Measurements from ENCODE around the gene SUN2. TPM values are rescaled to one million over a fixed set of nuclear protein-coding genes. Genes with fewer than 3 reads are reported as not detected.

SUN2 gene
- total and polyA plus RNA-seq, 12 donors, result 38.6 to 178 (median 97.2) TPM

DNA sequence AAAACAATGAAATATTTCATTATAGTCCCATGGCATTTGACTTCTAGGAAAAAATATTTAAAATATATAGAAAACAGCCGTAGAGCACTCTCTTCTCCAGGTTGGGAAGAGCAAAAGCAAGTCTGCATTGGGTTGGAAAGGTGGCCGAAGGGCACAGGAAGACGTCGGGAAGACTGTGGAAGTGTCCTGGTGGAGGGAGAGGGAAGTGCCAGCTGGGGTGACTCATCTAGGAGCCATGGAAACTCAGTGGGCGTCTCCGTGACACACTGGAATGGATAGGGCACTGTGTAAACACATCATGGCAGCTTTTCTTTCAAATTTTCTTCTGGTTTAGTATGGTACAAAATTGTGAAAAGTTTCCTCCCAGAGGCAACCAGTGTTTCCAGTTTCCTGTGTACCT is 37.4 kb downstream of the SUN2 start:
- no peak for DNase-seq
- no peaks in the 10 kb centered on the region for H3K27me3 ChIP-seq
- intact Hi-C loops (cut with DNase I), result loop anchor here in 1 of 10 donors (5.0 kb wide), 1 partner anchor 34 kb away; no protein-coding TSS in a partner anchor
- TF ChIP-seq, protein P1, sequence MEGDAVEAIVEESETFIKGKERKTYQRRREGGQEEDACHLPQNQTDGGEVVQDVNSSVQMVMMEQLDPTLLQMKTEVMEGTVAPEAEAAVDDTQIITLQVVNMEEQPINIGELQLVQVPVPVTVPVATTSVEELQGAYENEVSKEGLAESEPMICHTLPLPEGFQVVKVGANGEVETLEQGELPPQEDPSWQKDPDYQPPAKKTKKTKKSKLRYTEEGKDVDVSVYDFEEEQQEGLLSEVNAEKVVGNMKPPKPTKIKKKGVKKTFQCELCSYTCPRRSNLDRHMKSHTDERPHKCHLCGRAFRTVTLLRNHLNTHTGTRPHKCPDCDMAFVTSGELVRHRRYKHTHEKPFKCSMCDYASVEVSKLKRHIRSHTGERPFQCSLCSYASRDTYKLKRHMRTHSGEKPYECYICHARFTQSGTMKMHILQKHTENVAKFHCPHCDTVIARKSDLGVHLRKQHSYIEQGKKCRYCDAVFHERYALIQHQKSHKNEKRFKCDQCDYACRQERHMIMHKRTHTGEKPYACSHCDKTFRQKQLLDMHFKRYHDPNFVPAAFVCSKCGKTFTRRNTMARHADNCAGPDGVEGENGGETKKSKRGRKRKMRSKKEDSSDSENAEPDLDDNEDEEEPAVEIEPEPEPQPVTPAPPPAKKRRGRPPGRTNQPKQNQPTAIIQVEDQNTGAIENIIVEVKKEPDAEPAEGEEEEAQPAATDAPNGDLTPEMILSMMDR (IDR thresholded peaks at IDR 0.05), result peak in 8 of 9 donors; percentile 31 to 50 (median 38)
- H3K9me3 ChIP-seq, result no peaks in the 10 kb centered on the region
- H3K4me1 ChIP-seq, result peaks cover 3 to 35% (median 22%) of the 10 kb centered on the region in 9 donors
- H3K4me3 ChIP-seq, result no peak overlapping the region
- 42 to 46% methylated on average over 6 of the region's 6 CpGs for WGBS, 2 donors
- peak overlapping the region in 2 of 10 donors; percentile 5 to 8 for H3K27ac ChIP-seq
- peaks cover 0 to 87% (median 39%) of the 10 kb centered on the region in 9 donors for H3K36me3 ChIP-seq
- ATAC-seq, result peak in 6 of 8 donors; percentile 51 to 89 (median 67)

DNA sequence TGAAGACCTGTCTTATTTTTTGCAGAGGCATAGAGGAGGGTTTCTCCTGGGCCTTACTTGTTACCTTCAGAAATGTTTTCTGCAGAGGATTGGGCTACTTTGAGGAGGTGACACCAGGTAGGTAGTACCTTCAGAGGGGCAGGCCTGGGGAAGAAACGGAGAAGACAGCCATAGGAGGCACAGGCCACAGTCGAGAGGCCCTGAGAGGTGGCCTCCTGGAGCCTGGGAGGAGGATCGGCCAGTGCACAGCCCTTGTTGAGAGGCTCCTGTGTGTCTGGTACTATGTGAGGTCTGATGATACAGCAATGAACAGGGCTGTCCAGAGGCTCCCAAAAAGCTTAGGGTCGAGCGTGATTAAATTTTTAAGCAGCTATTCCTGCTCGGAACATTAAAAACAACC is 38.6 kb downstream of the SUN2 start:
- Histone ChIP-seq H3K9me3 (no peaks in the 10 kb centered on the region), H3K27ac (no peak overlapping the region), H3K36me3 (peaks cover 0 to 81% (median 29%) of the 10 kb centered on the region in 9 donors), H3K27me3 (no peaks in the 10 kb centered on the region), H3K4me1 (peaks cover 3 to 47% (median 32%) of the 10 kb centered on the region in 9 donors), H3K4me3 (no peak overlapping the region)
- intact Hi-C loops (cut with DNase I), result loop anchor here in 1 of 10 donors (5.0 kb wide), 1 partner anchor 35 kb away; no protein-coding TSS in a partner anchor
- DNase-seq, result no peak
- 83 to 93% methylated on average over 6 of the region's 6 CpGs for WGBS, 2 donors
- TF ChIP-seq, protein P1 (IDR thresholded peaks at IDR 0.05), result no peak
- ATAC-seq, result no peak

DNA sequence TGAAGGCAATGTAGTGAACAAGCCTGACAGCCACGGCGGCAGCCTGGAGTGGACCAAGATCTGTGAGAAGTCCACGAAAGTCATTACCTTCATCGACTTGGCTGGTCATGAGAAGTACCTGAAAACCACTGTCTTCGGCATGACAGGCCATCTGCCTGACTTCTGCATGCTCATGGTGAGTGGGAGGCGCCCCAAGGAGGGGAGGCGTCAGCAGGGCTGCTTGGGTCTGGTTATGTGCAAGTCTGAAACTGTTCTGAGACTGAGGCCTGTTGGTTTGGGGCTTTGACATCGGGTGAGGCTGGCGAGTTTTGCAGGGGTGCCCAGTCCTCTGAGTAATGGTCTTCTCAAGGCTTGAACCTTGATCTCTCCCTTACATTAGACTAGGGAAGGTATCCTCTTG is 39.0 kb downstream of the SUN2 start:
- WGBS, 2 donors, result 90 to 96% methylated on average over 9 of the region's 9 CpGs
- Histone ChIP-seq H3K27ac (no peak overlapping the region), H3K9me3 (no peaks in the 10 kb centered on the region), H3K4me1 (peaks cover 3 to 51% (median 36%) of the 10 kb centered on the region in 9 donors), H3K4me3 (no peak overlapping the region), H3K27me3 (no peaks in the 10 kb centered on the region), H3K36me3 (peaks cover 0 to 80% (median 25%) of the 10 kb centered on the region in 9 donors)
- ATAC-seq (no peak), DNase-seq (no peak)
- TF ChIP-seq, protein P1 (IDR thresholded peaks at IDR 0.05), result no peak
- intact Hi-C loops (cut with DNase I), result loop anchor here in 1 of 10 donors (5.0 kb wide), 1 partner anchor 35 kb away; no protein-coding TSS in a partner anchor

DNA sequence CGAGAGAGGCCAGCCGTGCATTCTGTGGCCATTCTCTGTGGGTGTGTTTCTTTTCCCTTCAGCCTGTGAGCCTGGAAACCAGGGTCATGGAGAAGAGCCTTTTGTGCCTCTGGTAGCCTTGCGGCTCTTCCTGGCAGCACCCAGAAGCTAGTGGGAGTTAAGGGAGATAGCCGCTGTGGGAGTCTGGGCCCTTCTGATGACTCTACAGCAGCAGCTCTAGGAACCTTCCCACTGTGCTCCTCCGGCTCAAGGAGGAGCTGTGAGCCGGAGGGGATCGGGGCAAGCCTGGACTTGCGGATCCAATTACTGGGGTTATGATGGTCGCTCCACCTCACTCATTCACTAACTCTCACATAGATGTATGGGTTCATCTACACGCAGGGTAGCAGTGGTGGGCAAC is 39.5 kb downstream of the SUN2 start:
- H3K27me3 ChIP-seq, result no peaks in the 10 kb centered on the region
- no peak overlapping the region for H3K4me3 ChIP-seq
- peaks cover 3 to 52% (median 38%) of the 10 kb centered on the region in 9 donors for H3K4me1 ChIP-seq
- WGBS, 2 donors, result 96 to 98% methylated on average over 10 of the region's 10 CpGs
- H3K9me3 ChIP-seq, result no peaks in the 10 kb centered on the region
- no peak for ATAC-seq
- TF ChIP-seq, protein P1 (IDR thresholded peaks at IDR 0.05), result no peak
- intact Hi-C loops (cut with DNase I), result loop anchor here in 1 of 10 donors (5.0 kb wide), 1 partner anchor 36 kb away; no protein-coding TSS in a partner anchor
- DNase-seq, result no peak
- no peak overlapping the region for H3K27ac ChIP-seq
- peaks cover 0 to 80% (median 19%) of the 10 kb centered on the region in 9 donors for H3K36me3 ChIP-seq
